DOHH2 (cell line): ENCODE measurements around the gene MAST1.

Experiments
- CTCF ChIP-seq: fragments of 200-600 bp; sonication (generic); IDR thresholded peaks from one replicate; pipeline ENCODE4 v1.5.1; 2014; ENCODE audit warnings: antibody characterized with exemption, mild to moderate bottlenecking, low read depth, low read length; ENCODE audit not compliant: poor library complexity, severe bottlenecking
- EZH2phosphoT487 ChIP-seq: fragments of 200-600 bp; sonication (generic); IDR thresholded peaks from 2 replicates; pipeline ENCODE4 v1.6.1; 2017; ENCODE audit warnings: borderline replicate concordance, mild to moderate bottlenecking, antibody characterized with exemption, low read length, moderate library complexity, mixed read lengths

- no peak for TF ChIP-seq EZH2phosphoT487
- TF ChIP-seq CTCF: no peak
Measured at GRCh38 chr19:12843328-12843727, 5.0 kb downstream of the MAST1 start.
